HT1080 (cell line): ENCODE data around the gene WFDC1. TPM values are rescaled to one million over a fixed set of nuclear protein-coding genes. Genes with fewer than 3 reads are reported as not detected.
"Not testable (repeated sequence)": the region's sequence is repeated elsewhere in the genome, so short reads cannot be mapped to it uniquely, and the experiment has no call there.

ENCODE experiments used
- DNase-seq: peaks from one replicate; pipeline ENCODE4 v3.0.0-alpha.2; 2015; ENCODE audit warnings: low read depth
- total RNA-seq: library from RNA; depleted of rRNA; stranded (reverse); fragments of >200 nt; shearing (Covaris generic); gene quantifications from 2 replicates; pipeline ENCODE4 v1.2.3, GENCODE V29; 2014

Gene WFDC1
- total RNA-seq, 1 experiment from 2014 or later = 0.37 TPM

DNA sequence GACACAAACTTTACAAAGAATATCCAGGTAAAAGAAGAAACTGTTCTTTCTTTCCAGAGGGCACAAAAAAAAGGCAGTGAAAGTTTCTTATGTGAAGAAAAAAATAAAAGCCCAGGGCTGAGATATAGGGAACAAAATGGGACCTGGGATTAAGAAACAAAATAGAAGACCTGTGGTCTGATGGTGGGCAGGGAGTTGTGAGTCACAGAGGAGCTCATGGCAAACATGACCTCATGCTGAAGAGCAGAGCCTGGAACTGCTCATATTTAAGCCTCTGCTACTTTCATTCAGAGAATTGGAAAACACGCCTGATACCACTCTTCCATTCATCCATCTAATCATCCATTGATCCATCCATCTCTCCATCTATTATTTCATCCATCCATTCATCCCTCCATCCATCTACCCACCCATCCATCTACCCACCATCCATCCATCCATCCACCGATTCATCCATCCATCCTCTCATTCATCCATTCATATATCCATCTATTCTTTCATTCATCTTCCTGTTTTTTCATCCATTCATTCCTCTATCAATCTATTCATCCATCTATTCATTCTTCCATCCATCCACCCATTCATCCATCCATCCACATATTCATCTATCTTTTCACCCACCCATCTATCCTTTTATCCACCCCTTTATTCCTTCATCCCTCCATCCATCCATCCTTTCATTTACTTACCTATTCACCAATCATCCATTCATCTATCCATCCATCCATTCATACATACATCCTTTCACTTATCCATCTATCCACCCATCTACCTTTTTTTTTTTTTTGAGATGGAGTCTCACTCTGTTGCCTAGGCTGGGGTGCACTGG is 30.0 kb downstream of the WFDC1 start:
- no peak for DNase-seq

DNA sequence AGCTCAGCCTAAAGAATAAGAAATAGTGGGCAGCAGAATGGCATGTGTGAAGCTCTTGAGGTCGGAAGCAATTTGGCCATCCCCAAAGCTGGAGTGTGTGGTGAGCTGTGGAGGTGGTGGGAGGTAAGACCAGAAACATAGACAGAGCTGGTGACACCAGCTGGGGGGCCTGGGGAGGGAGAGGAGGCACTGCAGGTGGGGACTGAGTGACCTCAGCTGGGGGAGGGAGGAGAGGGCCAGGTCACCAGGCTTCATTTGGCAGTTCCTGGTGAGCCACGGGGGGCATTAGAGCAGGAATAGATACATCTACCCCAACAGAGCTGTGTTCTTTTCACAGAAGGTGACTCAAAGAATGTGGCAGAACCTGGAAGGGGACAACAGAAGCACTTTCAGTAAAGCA is 31.9 kb downstream of the WFDC1 start:
- DNase-seq = no peak

DNA sequence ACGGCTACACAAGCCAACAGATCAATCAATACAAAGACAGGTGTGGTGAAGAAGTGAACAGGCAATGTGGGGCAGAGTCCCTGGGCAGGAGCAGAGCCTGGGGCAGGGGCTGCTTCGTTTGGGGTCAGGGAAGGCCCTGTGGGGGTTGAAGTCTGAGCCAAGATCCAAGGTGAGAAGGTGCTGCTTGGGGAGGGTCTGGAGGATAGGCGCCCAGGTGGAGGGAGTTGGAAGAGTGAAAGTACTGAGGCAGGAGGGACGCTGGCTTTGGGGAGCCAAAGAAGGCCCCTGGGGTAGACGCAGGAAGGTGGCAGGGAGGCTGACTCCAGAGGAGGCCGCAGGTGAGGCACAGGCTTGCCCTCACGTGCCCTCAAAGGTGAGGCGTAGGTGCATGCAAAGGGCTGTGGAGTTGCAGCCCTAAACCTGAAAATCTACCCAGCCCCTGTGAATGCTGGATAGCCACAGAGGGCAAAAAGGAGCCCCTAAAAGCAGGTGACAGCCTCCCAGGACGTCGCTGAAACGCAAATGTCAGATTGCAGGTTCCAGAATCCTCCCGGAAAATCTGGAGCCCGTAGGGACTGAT is 33.3 kb downstream of the WFDC1 start:
- DNase-seq = no peak

DNA sequence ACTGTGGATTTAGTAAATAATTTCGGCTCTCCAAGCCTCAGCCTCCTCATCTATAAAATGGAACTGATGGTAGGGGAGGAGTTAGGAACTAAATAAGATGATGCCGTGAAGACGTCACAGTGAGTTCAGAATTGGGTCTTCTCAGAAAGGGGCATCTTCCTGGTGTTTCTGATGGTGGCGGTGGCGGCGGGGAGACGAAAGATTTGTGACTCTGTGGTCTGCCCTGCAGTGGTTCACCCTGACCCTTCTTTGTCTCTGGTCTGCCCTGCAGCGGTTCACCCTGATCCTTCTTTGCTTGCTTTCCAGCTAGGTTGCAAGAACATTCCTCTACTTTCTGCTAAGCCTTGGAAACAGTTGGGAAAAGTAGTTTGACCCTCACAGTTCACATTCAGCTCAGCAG is 34.3 kb downstream of the WFDC1 start:
- no peak for DNase-seq

DNA sequence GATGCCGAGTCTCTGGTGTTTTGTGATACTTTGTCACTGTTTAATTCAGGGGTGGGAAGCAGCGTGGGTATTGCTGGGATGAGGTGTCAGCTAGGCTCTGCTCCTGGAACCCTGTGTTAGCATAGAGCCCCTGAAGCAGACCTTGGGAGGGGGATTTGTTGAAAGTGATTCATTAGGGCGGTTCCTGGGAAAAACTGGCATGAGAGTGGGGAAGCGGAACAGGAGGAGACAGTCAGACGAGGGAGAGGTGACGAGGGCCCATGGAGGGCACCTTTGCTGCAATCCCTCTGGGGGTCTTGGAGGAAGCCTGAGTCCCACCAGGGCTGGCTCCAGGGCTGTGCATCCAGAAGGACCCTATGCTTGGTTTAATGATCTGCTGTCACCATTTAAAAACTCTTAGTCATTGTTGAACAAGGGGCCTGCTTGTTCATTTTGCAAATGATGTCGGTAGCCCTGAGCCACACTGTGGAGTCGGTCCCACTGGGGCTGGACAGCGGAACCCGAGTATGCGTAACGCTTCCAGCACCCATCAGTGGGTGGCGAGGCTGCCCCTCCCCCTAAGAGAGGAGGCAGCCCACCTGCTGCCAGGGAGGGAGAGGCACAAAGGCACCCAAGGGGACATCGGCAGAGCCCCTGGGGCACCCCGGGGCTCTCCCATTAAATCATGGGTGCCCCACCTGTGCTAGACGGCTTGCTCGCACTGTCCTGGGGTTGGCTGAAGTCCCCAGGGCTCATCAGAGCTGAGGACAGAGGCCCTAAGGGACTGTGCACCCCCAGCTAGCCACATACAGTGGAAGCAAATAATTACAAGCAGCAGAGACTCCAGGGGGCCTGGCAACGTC is 35.4 kb downstream of the WFDC1 start:
- DNase-seq = no peak

DNA sequence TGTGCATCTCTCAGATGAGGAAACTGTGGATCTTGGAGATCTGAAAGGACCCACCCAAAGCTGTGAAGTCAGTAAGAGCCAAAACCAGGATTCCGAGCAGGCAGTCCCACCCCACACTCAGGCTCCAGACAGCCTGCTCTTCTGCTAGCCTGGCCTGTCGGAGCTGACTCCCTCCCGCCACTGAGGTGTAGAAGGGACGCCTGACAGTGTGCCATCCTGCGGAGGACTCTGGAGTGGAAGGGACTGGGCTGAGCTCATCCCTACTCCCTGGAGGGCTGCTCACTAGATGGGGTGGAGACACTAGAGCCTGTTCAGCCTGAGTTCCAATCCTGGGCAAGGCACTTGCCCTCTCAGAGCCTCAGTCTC is 36.0 kb downstream of the WFDC1 start:
- no peak for DNase-seq

DNA sequence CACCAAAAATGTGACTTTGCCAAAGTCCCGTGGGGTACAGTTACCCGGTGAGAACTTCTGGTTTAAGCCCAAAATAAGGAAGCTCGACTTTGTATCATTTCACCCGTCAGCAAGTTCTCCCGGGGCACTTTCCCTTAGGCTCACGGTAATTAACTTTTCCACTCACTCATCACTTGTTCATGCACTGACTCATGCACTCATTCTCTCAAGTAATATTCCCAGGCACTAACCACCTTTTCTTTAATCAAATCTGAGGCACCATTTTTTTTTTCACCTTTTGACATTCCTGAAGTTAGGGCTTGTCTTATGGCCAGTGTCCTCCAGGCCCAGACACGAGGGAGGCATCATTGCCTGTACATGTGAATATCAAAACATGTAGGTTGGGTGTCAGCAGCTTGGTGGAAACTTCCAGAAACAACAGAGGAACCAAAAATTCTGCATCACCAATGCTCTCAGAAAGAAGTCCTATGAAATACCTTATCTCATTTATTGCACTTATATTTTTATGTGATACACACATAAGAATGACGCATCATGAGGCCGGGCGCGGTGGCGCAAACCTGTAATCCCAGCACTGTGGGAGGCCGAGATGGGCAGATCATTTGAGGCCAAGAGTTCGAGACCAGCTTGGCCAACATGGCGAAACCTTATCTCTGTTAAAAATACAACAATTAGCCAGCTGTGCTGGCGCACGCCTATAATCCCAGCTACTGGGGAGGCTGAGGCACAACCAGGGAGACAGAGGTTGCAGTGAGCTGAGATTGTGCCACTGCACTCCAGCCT is 37.5 kb downstream of the WFDC1 start:
- DNase-seq = no peak

DNA sequence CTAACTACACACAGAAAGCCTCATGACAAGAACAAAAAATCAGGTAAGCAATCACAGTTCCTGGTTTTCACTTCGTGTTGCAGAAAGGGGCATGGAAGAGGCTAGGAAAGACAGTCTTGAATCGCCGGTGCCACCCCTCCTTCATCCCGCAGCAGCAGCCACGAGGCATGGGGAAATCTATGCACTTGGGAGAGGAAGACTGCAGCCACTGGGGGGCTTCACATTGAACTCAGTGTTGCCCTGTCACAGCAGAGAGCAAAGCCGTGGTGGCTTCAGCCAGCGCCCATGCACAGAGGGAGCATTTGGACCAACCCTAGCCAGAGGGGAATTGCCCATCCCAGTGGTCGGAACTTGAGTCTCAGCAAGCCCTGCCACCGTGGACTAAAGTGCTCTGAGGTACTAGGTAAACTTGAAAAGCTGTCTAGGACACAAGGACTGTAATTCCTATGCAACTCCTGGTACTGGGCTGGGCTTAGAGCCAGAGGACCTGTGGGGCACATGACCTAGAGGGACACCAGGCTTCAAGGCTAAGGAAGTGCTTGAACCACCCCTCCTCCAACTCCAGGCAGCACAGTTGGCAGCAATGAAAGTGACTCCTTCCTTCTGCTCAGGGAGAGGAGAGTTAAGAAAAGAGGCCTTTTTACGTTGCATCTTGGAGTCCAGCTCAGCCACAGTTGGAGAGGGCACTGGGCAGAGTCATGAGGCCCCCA is 38.5 kb downstream of the WFDC1 start:
- DNase-seq = no peak

DNA sequence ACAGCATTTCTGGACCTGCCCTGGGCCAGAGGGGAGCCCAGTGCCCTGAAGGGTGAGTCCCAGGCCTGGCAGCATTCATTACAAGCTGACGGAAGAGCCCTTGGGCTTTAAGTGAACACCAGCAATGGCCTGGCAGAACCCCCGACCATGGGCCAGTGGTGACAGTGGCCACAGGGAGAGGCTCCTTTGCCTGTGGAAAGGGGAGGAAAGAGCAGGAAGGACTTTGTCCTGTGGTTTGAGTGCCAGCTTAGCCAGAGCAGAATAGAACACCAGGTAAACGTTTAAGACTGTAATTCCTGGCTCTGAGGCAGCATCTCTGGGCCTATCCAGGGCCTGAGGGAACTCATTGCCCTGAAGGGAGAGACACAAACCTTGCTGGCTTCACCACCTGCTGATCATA is 39.4 kb downstream of the WFDC1 start:
- no peak for DNase-seq

DNA sequence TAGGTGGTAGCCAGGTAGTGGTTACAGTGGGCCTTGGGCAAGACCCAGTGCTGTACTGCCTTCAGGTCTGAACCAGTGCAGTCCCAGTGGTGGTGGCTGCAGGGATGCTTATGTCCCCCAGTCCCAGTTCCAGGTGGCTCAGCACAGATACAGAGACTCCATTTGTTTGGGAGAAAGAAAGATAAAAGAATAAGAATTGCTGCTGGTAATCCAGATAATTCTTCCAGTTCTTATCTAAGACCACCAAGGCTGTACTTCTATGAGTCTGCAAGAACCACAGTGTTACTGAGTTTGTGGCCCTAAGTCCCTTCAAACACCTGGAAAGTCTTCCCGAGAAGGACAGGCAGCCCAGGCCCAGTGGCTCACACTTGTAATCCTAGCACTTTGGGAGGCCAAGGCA is 39.8 kb downstream of the WFDC1 start:
- no peak for DNase-seq

DNA sequence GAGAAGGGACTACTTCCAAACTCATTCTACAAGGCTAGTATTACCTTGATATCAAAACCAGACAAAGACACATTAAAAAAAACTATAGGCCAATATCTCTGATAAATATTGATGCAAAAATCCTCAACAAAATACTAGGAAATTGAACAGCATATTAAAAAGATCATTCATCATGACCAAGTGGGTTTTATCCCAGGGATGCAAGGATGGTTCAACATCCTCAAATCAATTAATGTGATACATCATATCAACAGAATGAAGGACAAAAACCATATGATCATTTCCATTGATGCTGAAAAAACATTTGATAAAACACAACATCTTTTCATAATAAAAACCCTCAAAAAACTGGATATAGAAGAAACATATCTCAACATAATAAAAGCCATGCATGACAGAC is 42.6 kb downstream of the WFDC1 start:
- not testable (repeated sequence) for DNase-seq

DNA sequence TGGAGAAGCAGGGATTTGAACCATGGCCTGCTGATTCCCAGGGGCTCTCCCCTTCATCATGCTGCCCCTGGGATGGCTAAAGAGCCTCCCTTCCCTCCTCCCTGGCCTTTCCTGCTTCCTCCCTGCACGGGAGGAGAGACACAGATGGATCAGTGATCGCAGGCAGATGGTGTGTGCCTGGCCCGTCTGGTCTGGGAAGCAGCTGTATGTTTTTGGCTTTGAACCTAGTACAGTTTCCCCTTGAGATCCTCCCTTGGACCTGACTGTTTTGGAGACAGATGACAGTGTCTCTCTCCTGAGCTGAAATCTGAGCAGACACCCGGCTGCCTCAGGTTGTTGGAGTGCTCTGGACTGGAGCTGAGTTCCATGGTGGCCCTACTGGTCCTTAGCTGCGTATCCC is 44.6 kb downstream of the WFDC1 start:
- no peak for DNase-seq

DNA sequence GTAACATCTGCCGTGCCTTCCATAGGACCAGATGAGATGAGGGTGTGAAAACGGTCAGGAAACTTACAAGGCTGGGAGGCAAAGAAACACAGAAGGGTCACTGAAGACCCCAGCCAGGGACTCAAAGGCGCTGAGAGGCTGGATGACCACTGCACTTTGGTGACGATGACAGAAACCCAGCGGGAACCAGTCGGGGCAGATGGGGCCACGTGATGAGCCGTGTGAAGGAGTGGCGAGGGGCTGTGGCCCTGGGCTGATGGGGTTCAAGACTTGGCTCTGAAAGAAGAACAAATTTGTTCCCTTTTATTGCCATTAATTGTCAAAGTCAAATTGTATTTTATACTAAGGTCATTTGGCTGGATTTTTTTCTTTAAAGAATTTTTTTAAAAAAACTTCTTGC is 45.1 kb downstream of the WFDC1 start:
- DNase-seq = no peak

DNA sequence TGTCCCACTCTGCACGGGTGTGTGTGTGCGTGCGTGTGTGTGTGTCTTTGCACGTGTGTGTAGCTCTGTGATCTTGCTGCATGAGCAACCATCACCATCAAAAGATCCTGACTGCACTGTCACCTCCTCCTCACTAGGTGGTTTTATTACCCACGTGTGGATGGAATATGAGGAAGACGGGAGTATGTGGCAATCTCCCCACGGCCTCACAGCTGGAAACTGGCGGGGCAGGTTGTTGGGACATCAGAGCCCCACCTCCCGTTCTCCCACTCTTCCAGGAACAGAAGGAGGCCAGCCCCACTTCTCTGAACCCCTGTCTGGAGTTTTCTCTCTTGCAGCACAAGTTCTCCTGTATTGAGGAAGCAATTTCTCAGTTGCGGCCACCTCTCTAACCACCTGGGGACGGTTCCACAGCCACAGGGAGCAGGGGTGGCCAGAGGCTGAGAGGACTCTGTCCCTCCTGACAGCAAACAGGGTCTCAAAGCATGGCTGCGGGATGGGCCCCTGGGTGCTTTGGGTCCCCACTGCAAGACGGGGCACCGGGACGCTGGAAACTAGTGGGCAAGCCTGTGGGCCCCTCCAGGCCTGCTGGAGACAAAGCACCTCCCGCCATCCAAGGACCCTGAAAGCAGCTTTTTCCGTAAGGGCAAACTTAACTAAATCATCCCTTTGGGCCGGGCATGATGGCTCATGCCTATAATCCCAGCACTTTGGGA is 45.8 kb downstream of the WFDC1 start:
- no peak for DNase-seq

DNA sequence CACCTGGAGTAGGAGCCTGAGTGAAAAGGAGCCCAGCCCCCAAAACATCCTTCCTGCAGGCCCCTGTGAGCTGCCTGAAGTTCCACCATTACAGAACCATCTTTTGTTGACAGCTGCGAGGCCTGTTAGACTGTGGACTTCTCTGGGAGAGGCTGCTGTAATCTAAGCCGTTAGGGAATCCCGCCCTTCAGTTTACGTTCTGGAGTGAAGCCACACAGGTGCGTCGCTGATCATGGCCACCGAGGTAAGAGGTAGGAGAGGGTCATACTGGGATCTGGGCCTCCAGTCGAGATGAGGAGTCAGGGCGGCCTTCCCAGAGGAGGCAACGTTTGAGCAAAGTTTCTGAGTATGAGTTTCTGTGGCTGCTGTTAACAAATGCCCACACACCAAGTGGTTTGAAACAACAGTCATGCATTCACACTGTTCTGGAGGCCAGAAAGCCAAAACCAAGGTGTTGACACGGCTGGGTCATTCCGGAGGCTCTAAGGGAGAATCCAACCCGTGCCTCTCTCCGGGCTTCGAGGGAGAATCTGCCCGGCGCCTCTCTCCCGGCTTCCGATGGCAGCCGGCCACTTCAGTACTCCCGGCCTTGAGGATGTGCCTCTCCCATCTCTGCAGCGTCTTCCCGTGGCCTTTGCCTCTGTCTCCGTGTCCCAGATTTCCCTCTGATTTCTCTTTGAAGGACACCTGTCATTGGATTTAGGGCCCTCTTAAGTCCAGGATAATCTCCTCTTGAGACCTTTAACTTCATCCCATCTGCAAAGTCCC is 47.0 kb downstream of the WFDC1 start:
- DNase-seq = no peak

DNA sequence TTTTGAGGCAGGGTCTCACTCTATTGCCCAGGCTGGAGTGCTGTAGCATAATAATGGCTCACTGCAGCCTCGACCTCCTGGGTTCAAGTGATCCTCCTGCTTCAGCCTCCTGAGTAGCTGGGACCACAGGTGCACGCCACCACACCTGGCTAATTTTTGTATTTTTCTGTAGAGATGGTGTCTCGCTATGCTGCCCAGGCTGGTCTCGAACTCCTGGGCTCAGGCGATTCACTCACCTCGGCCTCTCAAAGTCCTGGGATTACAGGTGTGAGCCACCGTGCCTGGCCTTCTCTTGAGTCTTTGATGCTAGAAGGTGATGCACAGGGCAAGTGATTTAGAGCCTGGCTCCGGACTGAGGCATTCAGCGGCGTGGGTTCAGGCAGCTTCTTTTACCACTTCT is 49.1 kb downstream of the WFDC1 start:
- DNase-seq = not testable (repeated sequence)

DNA sequence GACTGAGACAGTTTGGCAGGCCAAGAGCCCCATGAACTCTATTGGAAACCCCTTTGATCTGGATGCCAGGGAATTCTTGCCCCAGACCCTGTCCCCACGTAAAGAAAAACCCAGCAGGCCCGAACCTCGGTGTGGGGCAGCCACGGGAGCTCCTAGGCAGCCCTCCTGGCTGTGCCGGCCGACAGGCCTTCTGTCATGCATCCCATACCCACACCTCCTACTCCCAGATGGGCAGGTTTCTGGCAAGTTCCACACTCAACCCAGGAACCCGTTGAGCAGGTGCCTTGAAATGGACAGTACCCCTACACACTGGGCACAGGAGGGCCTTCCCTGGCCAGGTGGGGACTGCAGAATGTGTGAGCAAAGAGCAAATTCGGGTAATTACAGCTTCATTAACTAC is 50.1 kb downstream of the WFDC1 start:
- DNase-seq = no peak

DNA sequence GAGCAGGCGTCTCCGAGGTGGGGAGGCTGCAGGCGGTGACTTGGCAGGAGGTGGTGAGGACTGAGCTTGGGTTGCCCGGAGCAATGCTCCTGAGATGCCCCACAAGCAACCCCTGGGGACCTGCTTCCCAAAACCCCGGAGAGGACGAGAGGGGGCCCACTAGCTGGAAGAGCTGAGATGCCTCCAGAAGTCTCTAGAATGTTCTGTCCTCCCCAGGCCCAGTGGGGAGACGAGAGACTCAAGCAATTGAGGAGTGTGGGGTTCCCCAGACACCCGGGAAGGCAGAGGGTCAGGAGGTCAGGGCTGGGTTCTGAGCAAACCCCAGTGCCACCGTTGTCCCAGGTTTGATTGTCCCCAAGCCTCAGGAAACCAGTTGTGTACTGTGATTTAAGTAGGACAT is 52.5 kb downstream of the WFDC1 start:
- DNase-seq = no peak

DNA sequence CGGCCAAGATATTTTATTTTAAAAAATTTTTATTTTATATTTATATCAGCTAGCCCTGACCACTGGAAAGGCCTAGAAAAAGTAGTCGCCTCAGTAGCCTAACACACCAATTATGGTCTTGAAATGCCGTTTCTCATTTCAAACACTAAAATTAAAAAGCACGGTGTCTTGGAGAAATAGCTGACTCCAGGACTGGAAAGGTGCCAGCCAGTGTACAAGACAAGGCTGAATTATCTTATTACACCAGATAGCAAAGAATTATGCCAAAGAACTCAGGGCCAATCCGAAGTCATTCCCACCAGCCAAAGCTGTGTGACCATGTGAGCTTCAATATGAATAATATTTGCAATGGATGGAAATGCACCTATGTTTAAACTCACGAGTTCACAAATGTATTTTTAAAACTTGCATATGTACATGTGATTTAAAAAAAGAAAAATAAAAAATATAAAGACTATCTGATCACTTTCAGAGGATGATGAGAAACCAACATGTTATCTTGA is 53.8 kb downstream of the WFDC1 start:
- no peak for DNase-seq
